ENCODE results near the gene SLX4IP.

DNA sequence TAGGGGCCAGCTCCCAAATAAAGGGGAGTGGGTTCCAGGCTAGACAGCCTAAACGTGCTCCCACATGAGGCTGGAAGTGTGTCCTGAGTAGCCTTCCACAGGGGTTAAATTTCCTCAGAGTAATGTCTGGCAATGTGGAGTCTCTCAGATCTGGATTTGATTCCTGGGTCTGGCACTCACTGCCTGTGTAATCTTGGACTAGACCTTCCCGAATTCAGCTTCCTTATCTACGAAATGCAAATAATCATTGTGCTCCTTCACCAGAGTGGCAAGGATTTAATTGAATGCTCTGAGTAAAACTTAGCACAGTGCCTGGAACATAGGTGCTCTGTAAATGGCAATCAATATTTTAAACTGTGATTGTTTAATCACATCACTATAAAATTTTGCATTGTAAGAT lies 114.4 kb downstream of the SLX4IP start:
- TF ChIP-seq POLR2AphosphoS5 (IDR thresholded peaks at IDR 0.05; ENCODE audit: low read depth, low read length), result no peak
- TF ChIP-seq, protein P1, sequence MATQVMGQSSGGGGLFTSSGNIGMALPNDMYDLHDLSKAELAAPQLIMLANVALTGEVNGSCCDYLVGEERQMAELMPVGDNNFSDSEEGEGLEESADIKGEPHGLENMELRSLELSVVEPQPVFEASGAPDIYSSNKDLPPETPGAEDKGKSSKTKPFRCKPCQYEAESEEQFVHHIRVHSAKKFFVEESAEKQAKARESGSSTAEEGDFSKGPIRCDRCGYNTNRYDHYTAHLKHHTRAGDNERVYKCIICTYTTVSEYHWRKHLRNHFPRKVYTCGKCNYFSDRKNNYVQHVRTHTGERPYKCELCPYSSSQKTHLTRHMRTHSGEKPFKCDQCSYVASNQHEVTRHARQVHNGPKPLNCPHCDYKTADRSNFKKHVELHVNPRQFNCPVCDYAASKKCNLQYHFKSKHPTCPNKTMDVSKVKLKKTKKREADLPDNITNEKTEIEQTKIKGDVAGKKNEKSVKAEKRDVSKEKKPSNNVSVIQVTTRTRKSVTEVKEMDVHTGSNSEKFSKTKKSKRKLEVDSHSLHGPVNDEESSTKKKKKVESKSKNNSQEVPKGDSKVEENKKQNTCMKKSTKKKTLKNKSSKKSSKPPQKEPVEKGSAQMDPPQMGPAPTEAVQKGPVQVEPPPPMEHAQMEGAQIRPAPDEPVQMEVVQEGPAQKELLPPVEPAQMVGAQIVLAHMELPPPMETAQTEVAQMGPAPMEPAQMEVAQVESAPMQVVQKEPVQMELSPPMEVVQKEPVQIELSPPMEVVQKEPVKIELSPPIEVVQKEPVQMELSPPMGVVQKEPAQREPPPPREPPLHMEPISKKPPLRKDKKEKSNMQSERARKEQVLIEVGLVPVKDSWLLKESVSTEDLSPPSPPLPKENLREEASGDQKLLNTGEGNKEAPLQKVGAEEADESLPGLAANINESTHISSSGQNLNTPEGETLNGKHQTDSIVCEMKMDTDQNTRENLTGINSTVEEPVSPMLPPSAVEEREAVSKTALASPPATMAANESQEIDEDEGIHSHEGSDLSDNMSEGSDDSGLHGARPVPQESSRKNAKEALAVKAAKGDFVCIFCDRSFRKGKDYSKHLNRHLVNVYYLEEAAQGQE (IDR thresholded peaks at IDR 0.05; ENCODE audit: insufficient read depth in 1 of 2, low read depth in 2 of 2, low read length in 2 of 2), result no peak
- TF ChIP-seq SIN3A (IDR thresholded peaks at IDR 0.05; ENCODE audit: borderline replicate concordance, insufficient read depth, low read length), result no peak
- no peak for TF ChIP-seq FOXP2 (optimal IDR thresholded peaks at IDR 0.05; ENCODE audit: borderline replicate concordance, extremely low read depth, extremely low read length, insufficient read depth)
- TF ChIP-seq TAF1 (IDR thresholded peaks at IDR 0.05; ENCODE audit: borderline replicate concordance, insufficient read depth, low read length), result no peak

Measured in PFSK-1 (cell line).